IPS-15b (cell line): ENCODE data around the gene SHC3.

Source experiments
- H3K27me3 ChIP-seq: one replicate; pipeline ENCODE4 v1.6.1; 2013; ENCODE audit warnings: low read length; ENCODE audit not compliant: control insufficient read depth, insufficient read depth
- H3K36me3 ChIP-seq: one replicate; pipeline ENCODE4 v1.6.1; 2013; ENCODE audit warnings: low read length; ENCODE audit not compliant: control insufficient read depth, insufficient read depth
- H3K4me1 ChIP-seq: one replicate; pipeline ENCODE4 v1.6.1; 2013; ENCODE audit warnings: mild to moderate bottlenecking, low read length; ENCODE audit not compliant: control insufficient read depth, insufficient read depth
- H3K4me3 ChIP-seq: one replicate; pipeline ENCODE4 v1.5.1; 2013; ENCODE audit warnings: low read depth, low read length
- H3K9ac ChIP-seq: one replicate; pipeline ENCODE4 v1.6.1; 2013; ENCODE audit warnings: low read depth, mild to moderate bottlenecking, low read length
- H3K9me3 ChIP-seq: one replicate; pipeline ENCODE4 v1.6.1; 2013; ENCODE audit warnings: mild to moderate bottlenecking, low read length; ENCODE audit not compliant: control insufficient read depth, insufficient read depth

The SHC3 gene

GRCh38 chr9:89149726-89150125 is 28.9 kb downstream of the SHC3 start:
- no peaks in the 10 kb centered on the region for H3K27me3 ChIP-seq
- H3K36me3 ChIP-seq: no peaks in the 10 kb centered on the region
- H3K9ac ChIP-seq: no peak overlapping the region
- no peak overlapping the region for H3K4me3 ChIP-seq
- no peaks in the 10 kb centered on the region for H3K4me1 ChIP-seq
- no peaks in the 10 kb centered on the region for H3K9me3 ChIP-seq

GRCh38 chr9:89145097-89145496 is 33.5 kb downstream of the SHC3 start:
- H3K9me3 ChIP-seq: no peaks in the 10 kb centered on the region
- H3K4me3 ChIP-seq: no peak overlapping the region
- H3K9ac ChIP-seq: no peak overlapping the region
- H3K36me3 ChIP-seq: no peaks in the 10 kb centered on the region
- no peaks in the 10 kb centered on the region for H3K4me1 ChIP-seq
- no peaks in the 10 kb centered on the region for H3K27me3 ChIP-seq

- Histone ChIP-seq H3K4me3 (no peak overlapping the region), H3K9me3 (no peaks in the 10 kb centered on the region), H3K9ac (no peak overlapping the region), H3K27me3 (no peaks in the 10 kb centered on the region), H3K4me1 (no peaks in the 10 kb centered on the region), H3K36me3 (no peaks in the 10 kb centered on the region)
These were observed 34.4 kb downstream of the SHC3 start for GRCh38 chr9:89144238-89144637.

- no peak overlapping the region for H3K4me3 ChIP-seq
- no peaks in the 10 kb centered on the region for H3K9me3 ChIP-seq
- no peaks in the 10 kb centered on the region for H3K27me3 ChIP-seq
- H3K4me1 ChIP-seq: no peaks in the 10 kb centered on the region
- no peaks in the 10 kb centered on the region for H3K36me3 ChIP-seq
- no peak overlapping the region for H3K9ac ChIP-seq
These were observed 35.4 kb downstream of the SHC3 start for GRCh38 chr9:89143266-89143665.

- no peaks in the 10 kb centered on the region for H3K36me3 ChIP-seq
- no peaks in the 10 kb centered on the region for H3K9me3 ChIP-seq
- H3K4me1 ChIP-seq: no peaks in the 10 kb centered on the region
- no peak overlapping the region for H3K9ac ChIP-seq
- no peak overlapping the region for H3K4me3 ChIP-seq
- H3K27me3 ChIP-seq: no peaks in the 10 kb centered on the region
These were observed 39.2 kb downstream of the SHC3 start for GRCh38 chr9:89139455-89139854.

- Histone ChIP-seq H3K9me3 (no peaks in the 10 kb centered on the region), H3K27me3 (no peaks in the 10 kb centered on the region), H3K36me3 (no peaks in the 10 kb centered on the region), H3K4me1 (no peaks in the 10 kb centered on the region), H3K9ac (no peak overlapping the region), H3K4me3 (no peak overlapping the region)
These were observed 39.9 kb downstream of the SHC3 start for GRCh38 chr9:89138463-89139390.

GRCh38 chr9:89137542-89138462 is 40.8 kb downstream of the SHC3 start:
- Histone ChIP-seq H3K36me3 (no peaks in the 10 kb centered on the region), H3K9me3 (no peaks in the 10 kb centered on the region), H3K4me3 (no peak overlapping the region)

GRCh38 chr9:89135591-89136166 is 42.9 kb downstream of the SHC3 start:
- no peak overlapping the region for H3K9ac ChIP-seq
- no peak overlapping the region for H3K4me3 ChIP-seq
- no peaks in the 10 kb centered on the region for H3K9me3 ChIP-seq
- no peaks in the 10 kb centered on the region for H3K27me3 ChIP-seq
- no peaks in the 10 kb centered on the region for H3K36me3 ChIP-seq
- no peaks in the 10 kb centered on the region for H3K4me1 ChIP-seq

More at GRCh38 chr9:89137542-89138462, 40.8 kb downstream of the SHC3 start:
- H3K9ac ChIP-seq: no peak overlapping the region
- no peaks in the 10 kb centered on the region for H3K4me1 ChIP-seq
- H3K27me3 ChIP-seq: no peaks in the 10 kb centered on the region

- H3K4me1 ChIP-seq: no peaks in the 10 kb centered on the region
- no peaks in the 10 kb centered on the region for H3K9me3 ChIP-seq
- H3K36me3 ChIP-seq: no peaks in the 10 kb centered on the region
These were observed 43.9 kb downstream of the SHC3 start for GRCh38 chr9:89134709-89135108.

GRCh38 chr9:89122949-89123348 is 55.7 kb downstream of the SHC3 start:
- Histone ChIP-seq H3K4me3 (no peak overlapping the region), H3K9me3 (no peaks in the 10 kb centered on the region), H3K9ac (no peak overlapping the region), H3K4me1 (no peaks in the 10 kb centered on the region), H3K36me3 (no peaks in the 10 kb centered on the region), H3K27me3 (no peaks in the 10 kb centered on the region)

More at GRCh38 chr9:89134709-89135108, 43.9 kb downstream of the SHC3 start:
- Histone ChIP-seq H3K27me3 (no peaks in the 10 kb centered on the region), H3K4me3 (no peak overlapping the region), H3K9ac (no peak overlapping the region)

GRCh38 chr9:89120704-89121103 is 57.9 kb downstream of the SHC3 start:
- Histone ChIP-seq H3K9me3 (no peaks in the 10 kb centered on the region), H3K4me1 (no peaks in the 10 kb centered on the region), H3K4me3 (no peak overlapping the region), H3K36me3 (no peaks in the 10 kb centered on the region), H3K27me3 (no peaks in the 10 kb centered on the region), H3K9ac (no peak overlapping the region)
